ENCODE measurements around the gene MITF. TPM values are rescaled to one million over a fixed set of nuclear protein-coding genes. Genes with fewer than 3 reads are reported as not detected.

Gene MITF
- polyA plus RNA-seq, 1 donor = 2.8 TPM

- H3K9me3 ChIP-seq (ENCODE audit: control insufficient read depth, low read depth, low read length) = no peaks in the 10 kb centered on the region
- H3K36me3 ChIP-seq (ENCODE audit: control insufficient read depth, insufficient read depth, low read length) = no peaks in the 10 kb centered on the region
- 88% methylated on average over 2 of the region's 5 CpGs for WGBS (ENCODE audit: insufficient coverage, low lambda C conversion rate)
- peaks cover 4% of the 10 kb centered on the region for H3K4me1 ChIP-seq (ENCODE audit: control insufficient read depth, insufficient read depth, low read length)
- H3K27ac ChIP-seq (ENCODE audit: low read length) = no peak overlapping the region
- H3K27me3 ChIP-seq (ENCODE audit: control insufficient read depth, insufficient read depth, low read length) = no peaks in the 10 kb centered on the region
- H3K4me3 ChIP-seq (ENCODE audit: low read length) = no peak overlapping the region
- no peak for DNase-seq
Observed at GRCh38 chr3:69869643-69870042, 130.4 kb downstream of the MITF start.

GRCh38 chr3:69871251-69871650, 132.0 kb downstream of the MITF start:
- H3K36me3 ChIP-seq (ENCODE audit: control insufficient read depth, insufficient read depth, low read length) = no peaks in the 10 kb centered on the region
- no peak overlapping the region for H3K27ac ChIP-seq (ENCODE audit: low read length)
- H3K4me3 ChIP-seq (ENCODE audit: low read length) = no peak overlapping the region
- WGBS (ENCODE audit: insufficient coverage, low lambda C conversion rate) = 88% methylated on average over 1 of the region's 2 CpGs
- no peak for DNase-seq
- H3K4me1 ChIP-seq (ENCODE audit: control insufficient read depth, insufficient read depth, low read length) = no peaks in the 10 kb centered on the region
- H3K27me3 ChIP-seq (ENCODE audit: control insufficient read depth, insufficient read depth, low read length) = no peaks in the 10 kb centered on the region
- no peaks in the 10 kb centered on the region for H3K9me3 ChIP-seq (ENCODE audit: control insufficient read depth, low read depth, low read length)

GRCh38 chr3:69871868-69872267, 132.6 kb downstream of the MITF start:
- H3K4me3 ChIP-seq (ENCODE audit: low read length) = no peak overlapping the region
- H3K9me3 ChIP-seq (ENCODE audit: control insufficient read depth, low read depth, low read length) = no peaks in the 10 kb centered on the region
- no peaks in the 10 kb centered on the region for H3K4me1 ChIP-seq (ENCODE audit: control insufficient read depth, insufficient read depth, low read length)
- no peaks in the 10 kb centered on the region for H3K36me3 ChIP-seq (ENCODE audit: control insufficient read depth, insufficient read depth, low read length)
- WGBS (ENCODE audit: insufficient coverage, low lambda C conversion rate) = no CpG with 5 or more reads among the region's 3 CpGs
- no peak for DNase-seq
- H3K27ac ChIP-seq (ENCODE audit: low read length) = no peak overlapping the region
- H3K27me3 ChIP-seq (ENCODE audit: control insufficient read depth, insufficient read depth, low read length) = no peaks in the 10 kb centered on the region

- Histone ChIP-seq H3K4me1 (ENCODE audit: control insufficient read depth, insufficient read depth, low read length) (no peaks in the 10 kb centered on the region), H3K36me3 (ENCODE audit: control insufficient read depth, insufficient read depth, low read length) (no peaks in the 10 kb centered on the region), H3K9me3 (ENCODE audit: control insufficient read depth, low read depth, low read length) (no peaks in the 10 kb centered on the region), H3K27me3 (ENCODE audit: control insufficient read depth, insufficient read depth, low read length) (no peaks in the 10 kb centered on the region), H3K27ac (ENCODE audit: low read length) (no peak overlapping the region), H3K4me3 (ENCODE audit: low read length) (no peak overlapping the region)
- WGBS (ENCODE audit: insufficient coverage, low lambda C conversion rate) = no CpG with 5 or more reads among the region's 4 CpGs
- no peak for DNase-seq
Observed at GRCh38 chr3:69872783-69873378, 133.6 kb downstream of the MITF start.

- Histone ChIP-seq H3K27me3 (ENCODE audit: control insufficient read depth, insufficient read depth, low read length) (no peaks in the 10 kb centered on the region), H3K4me3 (ENCODE audit: low read length) (no peak overlapping the region), H3K4me1 (ENCODE audit: control insufficient read depth, insufficient read depth, low read length) (no peaks in the 10 kb centered on the region), H3K9me3 (ENCODE audit: control insufficient read depth, low read depth, low read length) (no peaks in the 10 kb centered on the region), H3K27ac (ENCODE audit: low read length) (no peak overlapping the region), H3K36me3 (ENCODE audit: control insufficient read depth, insufficient read depth, low read length) (no peaks in the 10 kb centered on the region)
- 93% methylated on average over 3 of the region's 9 CpGs for WGBS (ENCODE audit: insufficient coverage, low lambda C conversion rate)
- DNase-seq = no peak
Observed at GRCh38 chr3:69876073-69876472, 136.8 kb downstream of the MITF start.

GRCh38 chr3:69878254-69878653, 139.0 kb downstream of the MITF start:
- no CpG with 5 or more reads among the region's 3 CpGs for WGBS (ENCODE audit: insufficient coverage, low lambda C conversion rate)
- Histone ChIP-seq H3K4me1 (ENCODE audit: control insufficient read depth, insufficient read depth, low read length) (no peaks in the 10 kb centered on the region), H3K27ac (ENCODE audit: low read length) (no peak overlapping the region)

GRCh38 chr3:69879051-69879450, 139.8 kb downstream of the MITF start:
- Histone ChIP-seq H3K4me3 (ENCODE audit: low read length) (no peak overlapping the region), H3K36me3 (ENCODE audit: control insufficient read depth, insufficient read depth, low read length) (no peaks in the 10 kb centered on the region), H3K4me1 (ENCODE audit: control insufficient read depth, insufficient read depth, low read length) (no peaks in the 10 kb centered on the region), H3K27me3 (ENCODE audit: control insufficient read depth, insufficient read depth, low read length) (no peaks in the 10 kb centered on the region), H3K9me3 (ENCODE audit: control insufficient read depth, low read depth, low read length) (no peaks in the 10 kb centered on the region), H3K27ac (ENCODE audit: low read length) (no peak overlapping the region)
- no peak for DNase-seq
- WGBS (ENCODE audit: insufficient coverage, low lambda C conversion rate) = 100% methylated on average over 2 of the region's 14 CpGs

More at GRCh38 chr3:69878254-69878653, 139.0 kb downstream of the MITF start:
- Histone ChIP-seq H3K9me3 (ENCODE audit: control insufficient read depth, low read depth, low read length) (no peaks in the 10 kb centered on the region), H3K27me3 (ENCODE audit: control insufficient read depth, insufficient read depth, low read length) (no peaks in the 10 kb centered on the region), H3K36me3 (ENCODE audit: control insufficient read depth, insufficient read depth, low read length) (no peaks in the 10 kb centered on the region), H3K4me3 (ENCODE audit: low read length) (no peak overlapping the region)
- DNase-seq = no peak

- Histone ChIP-seq H3K27ac (ENCODE audit: low read length) (no peak overlapping the region), H3K36me3 (ENCODE audit: control insufficient read depth, insufficient read depth, low read length) (no peaks in the 10 kb centered on the region), H3K4me1 (ENCODE audit: control insufficient read depth, insufficient read depth, low read length) (no peaks in the 10 kb centered on the region), H3K27me3 (ENCODE audit: control insufficient read depth, insufficient read depth, low read length) (no peaks in the 10 kb centered on the region), H3K9me3 (ENCODE audit: control insufficient read depth, low read depth, low read length) (no peaks in the 10 kb centered on the region), H3K4me3 (ENCODE audit: low read length) (no peak overlapping the region)
- 95% methylated on average over 3 of the region's 4 CpGs for WGBS (ENCODE audit: insufficient coverage, low lambda C conversion rate)
- DNase-seq = no peak
Observed at GRCh38 chr3:69880069-69880640, 140.9 kb downstream of the MITF start.

GRCh38 chr3:69881051-69881450, 141.8 kb downstream of the MITF start:
- Histone ChIP-seq H3K4me1 (ENCODE audit: control insufficient read depth, insufficient read depth, low read length) (no peaks in the 10 kb centered on the region), H3K9me3 (ENCODE audit: control insufficient read depth, low read depth, low read length) (no peaks in the 10 kb centered on the region), H3K4me3 (ENCODE audit: low read length) (no peak overlapping the region), H3K36me3 (ENCODE audit: control insufficient read depth, insufficient read depth, low read length) (no peaks in the 10 kb centered on the region), H3K27ac (ENCODE audit: low read length) (no peak overlapping the region), H3K27me3 (ENCODE audit: control insufficient read depth, insufficient read depth, low read length) (no peaks in the 10 kb centered on the region)
- no peak for DNase-seq
- 100% methylated on average over 1 of the region's 1 CpG for WGBS (ENCODE audit: insufficient coverage, low lambda C conversion rate)

- no peak for DNase-seq
- Histone ChIP-seq H3K9me3 (ENCODE audit: control insufficient read depth, low read depth, low read length) (no peaks in the 10 kb centered on the region), H3K36me3 (ENCODE audit: control insufficient read depth, insufficient read depth, low read length) (no peaks in the 10 kb centered on the region), H3K4me1 (ENCODE audit: control insufficient read depth, insufficient read depth, low read length) (no peaks in the 10 kb centered on the region), H3K27ac (ENCODE audit: low read length) (no peak overlapping the region), H3K27me3 (ENCODE audit: control insufficient read depth, insufficient read depth, low read length) (no peaks in the 10 kb centered on the region), H3K4me3 (ENCODE audit: low read length) (no peak overlapping the region)
- 80% methylated on average over 1 of the region's 5 CpGs for WGBS (ENCODE audit: insufficient coverage, low lambda C conversion rate)
Observed at GRCh38 chr3:69881756-69882428, 142.6 kb downstream of the MITF start.
